Right renal cortex interstitium (tissue), 3 donors: ENCODE results near the gene RDH5. TPM values are rescaled to one million over a fixed set of nuclear protein-coding genes. Genes with fewer than 3 reads are reported as not detected.
"Not testable (repeated sequence)": the region's sequence is repeated elsewhere in the genome, so short reads cannot be mapped to it uniquely, and the experiment has no call there.

ENCODE experiments used
- DNase-seq, 3 donors: peaks; one replicate each; pipeline ENCODE4 v3.0.0-alpha.2; 2013; ENCODE audit warnings: low read depth in 3 of 3, low spot score in 2 of 3
- polyA plus RNA-seq, 3 donors: library from polyadenylated mRNA; unstranded; fragments of 120-200 nt; gene quantifications; one replicate each; pipeline ENCODE4 v1.2.1, GENCODE V29; 2013; ENCODE audit not compliant: insufficient read length in 3 of 3

Gene RDH5
- polyA plus RNA-seq, 3 donors: 18.2 to 22.8 (median 19.2) TPM

DNA sequence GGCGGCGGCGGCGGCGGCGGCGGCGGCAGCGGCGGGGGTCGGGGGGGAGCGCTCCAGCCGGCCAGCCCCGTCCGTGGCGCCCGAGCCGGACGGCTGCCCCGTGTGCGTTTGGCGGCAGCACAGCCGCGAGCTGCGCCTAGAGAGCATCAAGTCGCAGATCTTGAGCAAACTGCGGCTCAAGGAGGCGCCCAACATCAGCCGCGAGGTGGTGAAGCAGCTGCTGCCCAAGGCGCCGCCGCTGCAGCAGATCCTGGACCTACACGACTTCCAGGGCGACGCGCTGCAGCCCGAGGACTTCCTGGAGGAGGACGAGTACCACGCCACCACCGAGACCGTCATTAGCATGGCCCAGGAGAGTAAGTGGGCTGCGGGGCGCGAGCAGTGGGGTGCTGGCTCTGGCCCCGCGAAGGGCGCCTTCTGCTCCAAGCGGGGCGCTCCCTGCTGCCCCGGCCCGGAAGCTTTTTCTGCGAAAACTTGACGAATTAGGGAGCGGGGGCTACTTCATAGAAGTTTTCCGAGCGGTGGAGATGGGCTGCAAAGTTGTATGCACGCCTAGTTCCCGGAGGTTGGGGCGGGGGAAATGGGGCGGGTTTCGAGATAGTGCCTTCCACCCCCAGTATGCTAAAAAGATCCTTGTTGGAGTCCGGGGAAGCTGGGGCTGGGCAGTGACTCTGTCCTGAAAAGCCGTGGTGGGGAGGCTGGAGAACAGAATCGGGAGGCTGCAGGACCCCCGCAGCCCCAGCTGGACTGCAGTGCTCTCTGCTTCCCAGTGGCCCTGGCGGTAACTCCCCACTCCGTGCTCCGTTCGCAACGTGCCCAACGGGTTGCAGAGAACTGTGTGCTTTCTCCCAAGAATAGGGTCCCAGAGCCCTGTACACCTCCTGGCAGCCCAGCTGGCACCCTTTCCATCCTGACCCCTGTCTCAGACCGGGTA, 23.5 kb downstream of the RDH5 start:
- DNase-seq: no peak

DNA sequence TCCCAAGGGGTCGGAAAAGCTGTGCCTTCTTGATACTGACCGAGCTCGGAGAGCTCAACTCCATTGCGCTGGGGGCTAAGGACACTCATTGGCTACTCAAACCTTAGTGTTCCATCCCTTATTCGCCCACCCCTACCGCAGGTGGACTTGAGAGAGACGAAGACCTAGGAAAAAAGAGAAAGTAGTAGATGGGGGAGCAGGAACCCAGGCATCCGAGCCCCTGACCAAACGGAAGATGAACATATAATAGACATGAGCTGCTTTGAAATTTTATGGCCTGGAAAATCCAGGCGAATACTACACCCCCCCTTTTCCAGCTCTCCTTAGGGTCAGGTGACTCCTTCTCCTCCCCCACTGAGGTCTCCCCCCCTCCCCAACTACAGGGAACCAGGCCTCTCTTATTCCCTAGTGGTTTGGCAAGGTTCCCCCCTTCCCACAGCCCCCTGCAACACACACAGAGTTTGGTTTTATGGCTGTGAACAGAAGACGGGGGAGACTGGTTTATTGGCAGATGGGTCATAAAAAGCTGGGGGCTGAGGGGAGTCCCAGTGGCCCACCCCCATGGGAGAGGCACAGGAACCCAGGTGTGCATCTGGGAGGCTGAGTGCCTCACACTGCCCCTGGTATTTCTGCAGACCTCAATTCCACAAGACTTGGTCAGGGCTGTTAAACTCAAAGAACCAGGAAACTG, 24.3 kb downstream of the RDH5 start:
- DNase-seq: no peak

- DNase-seq: peak in 1 of 3 donors; percentile 72
These were observed 25.4 kb downstream of the RDH5 start for GRCh38 chr12:55745361-55746173.

- no peak for DNase-seq
These were observed 26.1 kb downstream of the RDH5 start for GRCh38 chr12:55746174-55746912.

GRCh38 chr12:55746913-55747231, 26.7 kb downstream of the RDH5 start:
- no peak for DNase-seq

DNA sequence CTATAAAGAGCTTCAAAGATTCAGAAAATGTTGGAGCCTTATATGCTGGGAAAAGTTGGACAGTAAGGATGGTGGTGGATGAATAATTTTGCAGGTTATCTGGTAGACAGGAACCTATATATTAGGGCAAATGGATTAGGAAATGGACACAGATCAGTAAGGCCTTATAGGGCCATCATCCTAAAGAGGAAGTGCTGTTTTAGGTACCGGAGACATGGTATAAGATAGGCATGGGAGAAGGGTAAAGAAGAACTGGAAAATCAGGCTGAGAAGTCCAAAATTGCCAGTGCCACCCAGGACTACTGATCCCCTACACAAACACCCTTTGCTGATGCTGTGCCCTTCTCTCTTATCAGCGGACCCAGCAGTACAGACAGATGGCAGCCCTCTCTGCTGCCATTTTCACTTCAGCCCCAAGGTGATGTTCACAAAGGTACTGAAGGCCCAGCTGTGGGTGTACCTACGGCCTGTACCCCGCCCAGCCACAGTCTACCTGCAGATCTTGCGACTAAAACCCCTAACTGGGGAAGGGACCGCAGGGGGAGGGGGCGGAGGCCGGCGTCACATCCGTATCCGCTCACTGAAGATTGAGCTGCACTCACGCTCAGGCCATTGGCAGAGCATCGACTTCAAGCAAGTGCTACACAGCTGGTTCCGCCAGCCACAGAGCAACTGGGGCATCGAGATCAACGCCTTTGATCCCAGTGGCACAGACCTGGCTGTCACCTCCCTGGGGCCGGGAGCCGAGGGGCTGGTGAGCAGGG, 28.2 kb downstream of the RDH5 start:
- no peak for DNase-seq

GRCh38 chr12:55755246-55755645, 35.1 kb downstream of the RDH5 start:
- DNase-seq: no peak

DNA sequence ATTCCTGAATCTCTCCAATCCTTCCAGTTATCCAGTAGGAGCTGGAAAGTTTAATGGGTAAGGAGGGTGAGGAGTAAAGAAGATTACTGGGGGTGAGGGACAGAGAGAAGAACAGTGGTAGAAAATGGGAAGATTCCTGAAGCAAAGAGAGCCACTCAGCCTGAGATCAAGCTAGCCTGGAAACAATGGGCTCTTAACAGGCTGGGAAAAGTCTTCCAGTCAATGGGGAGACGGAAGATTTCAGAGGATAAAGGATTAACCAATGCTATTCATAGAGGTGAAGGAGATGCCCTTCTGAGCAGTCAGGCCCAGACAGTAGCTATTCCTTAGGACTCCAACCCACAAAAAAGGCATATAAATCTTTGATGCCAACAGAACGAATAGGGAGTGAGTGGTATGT, 37.5 kb downstream of the RDH5 start:
- no peak for DNase-seq

DNA sequence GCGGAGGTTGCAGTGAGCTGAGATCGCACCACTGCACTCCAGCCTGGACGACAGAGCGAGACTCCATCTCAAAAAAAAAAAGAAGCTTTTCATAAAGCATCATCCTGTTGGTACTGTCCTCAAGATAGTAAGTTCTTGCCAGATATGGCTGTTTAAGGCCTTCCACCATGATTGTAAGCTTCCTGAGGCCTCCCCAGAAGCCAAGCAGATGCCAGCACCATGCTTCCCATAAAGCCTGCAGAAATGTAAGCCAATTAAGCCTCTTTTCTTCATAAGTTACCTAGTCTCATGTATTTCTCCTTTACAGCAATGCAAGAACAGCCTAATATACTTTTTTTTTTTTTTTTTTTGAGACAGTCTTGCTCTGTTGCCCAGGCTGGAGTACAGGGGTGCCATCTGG, 38.4 kb downstream of the RDH5 start:
- not testable (repeated sequence) for DNase-seq

- DNase-seq: no peak
These were observed 40.5 kb downstream of the RDH5 start for GRCh38 chr12:55760663-55761062.

GRCh38 chr12:55762646-55763045, 42.5 kb downstream of the RDH5 start:
- DNase-seq: no peak

DNA sequence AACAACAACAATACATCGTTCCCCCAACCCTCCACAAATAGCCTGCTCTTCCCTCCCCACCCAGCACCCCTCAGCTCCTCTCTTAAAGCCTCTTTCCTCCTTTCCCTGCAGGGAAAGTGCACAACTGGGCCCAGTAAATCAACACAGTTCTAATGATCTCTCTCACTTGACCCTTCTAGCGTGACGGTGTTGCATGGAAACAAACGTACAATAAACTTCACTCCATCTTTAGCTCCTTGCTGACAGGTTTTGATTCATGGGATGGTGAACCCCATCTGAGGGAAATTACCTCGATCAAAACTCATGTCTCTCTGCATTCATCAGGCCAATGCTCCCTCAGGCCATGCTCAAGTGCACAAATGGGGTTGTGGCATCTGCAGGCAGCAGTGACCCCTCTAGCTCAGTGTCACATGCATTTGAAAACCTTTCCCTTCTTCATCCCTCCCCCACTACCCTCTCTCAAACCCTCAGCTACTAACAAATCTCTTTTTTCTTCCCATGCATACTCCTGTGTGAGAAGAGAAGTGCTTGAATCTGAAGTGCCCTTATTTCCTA, 45.6 kb downstream of the RDH5 start:
- DNase-seq: no peak

GRCh38 chr12:55767156-55767555, 47.0 kb downstream of the RDH5 start:
- no peak for DNase-seq

DNA sequence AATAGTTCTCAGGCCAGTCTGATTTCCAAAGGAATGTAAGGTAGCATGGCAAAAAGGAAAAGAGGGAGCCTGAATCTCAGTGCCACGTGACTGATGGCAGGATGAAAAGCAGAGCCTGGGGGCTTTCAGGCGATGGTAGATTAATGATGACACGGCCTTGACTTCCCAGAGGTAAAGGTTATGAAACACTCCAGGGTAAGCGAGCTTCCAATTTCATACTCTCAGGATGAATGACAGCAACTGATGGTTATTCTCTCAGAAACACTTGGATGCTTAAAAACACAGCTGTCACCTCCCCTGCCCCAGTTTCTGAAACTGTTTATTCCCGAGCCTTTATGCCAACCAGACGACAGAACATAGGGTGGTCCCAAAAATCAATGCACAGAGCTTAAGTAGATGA, 51.5 kb downstream of the RDH5 start:
- no peak for DNase-seq

Other genes starting within 250 kb of the RDH5 start
- not detected for gene OR6C68, start 228.0 kb upstream of the RDH5 start, polyA plus RNA-seq
- gene OR6C4, start 170.8 kb upstream of the RDH5 start, polyA plus RNA-seq: not detected
- gene OR2AP1, start 147.9 kb upstream of the RDH5 start, polyA plus RNA-seq: not detected
- not detected for gene OR10P1, start 83.5 kb upstream of the RDH5 start, polyA plus RNA-seq
- 10 to 100 TPM; 22.3 to 27.7 (median 22.5) TPM for gene ITGA7, start 12.5 kb upstream of the RDH5 start, polyA plus RNA-seq
- 100 to 1,000 TPM; 114 to 135 (median 133) TPM for gene BLOC1S1, start 4.3 kb upstream of the RDH5 start, polyA plus RNA-seq
- 100 to 1,000 TPM; 674 to 749 (median 723) TPM for gene CD63, start 8.6 kb downstream of the RDH5 start, polyA plus RNA-seq
- gene GDF11, start 22.7 kb downstream of the RDH5 start, polyA plus RNA-seq: 10 to 100 TPM; 19.9 to 21.4 (median 20.6) TPM
- gene SARNP, start 97.3 kb downstream of the RDH5 start, polyA plus RNA-seq: 100 to 1,000 TPM; 131 to 167 (median 158) TPM
- gene ORMDL2, start 97.6 kb downstream of the RDH5 start, polyA plus RNA-seq: 10 to 100 TPM; 32.4 to 43.5 (median 43.3) TPM
- 10 to 100 TPM; 45.3 to 49.6 (median 46.6) TPM for gene DNAJC14, start 109.2 kb downstream of the RDH5 start, polyA plus RNA-seq
- under 1 TPM; 0.47 to 0.93 (median 0.52) TPM for gene MMP19, start 122.5 kb downstream of the RDH5 start, polyA plus RNA-seq
- gene PYM1, start 207.5 kb downstream of the RDH5 start, polyA plus RNA-seq: 10 to 100 TPM; 35.6 to 37.5 (median 36.3) TPM
- gene DGKA, start 210.8 kb downstream of the RDH5 start, polyA plus RNA-seq: 10 to 100 TPM; 17.2 to 17.8 (median 17.7) TPM
- gene PMEL, start 245.6 kb downstream of the RDH5 start, polyA plus RNA-seq: 1 to 10 TPM; 3.0 to 3.9 (median 3.8) TPM
- gene CDK2, start 246.4 kb downstream of the RDH5 start, polyA plus RNA-seq: 10 to 100 TPM; 56.8 to 58.8 (median 58.6) TPM